Testis (tissue), 2 donors: ENCODE data around the gene RASAL3.

Source experiments
- CTCF ChIP-seq, 3 experiments: fragments of 450-650 bp in 2 of 3; fragments of 200-600 bp in 1 of 3; sonication (generic) in 1 of 3; IDR thresholded peaks; one replicate each; pipeline ENCODE4 v1.5.1; 2016 to 2019; ENCODE audit warnings: antibody characterized with exemption in 3 of 3, mild to moderate bottlenecking in 2 of 3, moderate library complexity in 1 of 3
- POLR2A ChIP-seq: fragments of 450-650 bp; IDR thresholded peaks from one replicate; pipeline ENCODE4 v1.6.1; 2017; ENCODE audit warnings: antibody characterized with exemption, mild to moderate bottlenecking, moderate library complexity

- no peak for TF ChIP-seq CTCF (IDR thresholded peaks at IDR 0.05)
- TF ChIP-seq POLR2A: no peak
Measured at GRCh38 chr19:15461694-15462093, 2.6 kb downstream of the RASAL3 start.
